ACC112 (cell line): ENCODE results near the gene CROCC.
"Not testable (repeated sequence)": the region's sequence is repeated elsewhere in the genome, so short reads cannot be mapped to it uniquely, and the experiment has no call there.

Experiments used
- H2AFZ ChIP-seq: fragments of 200-600 bp; sonication (generic); one replicate; pipeline ENCODE4 v1.6.0; 2017; ENCODE audit warnings: antibody characterized with exemption, low read length; ENCODE audit not compliant: unreplicated experiment
- H3K27ac ChIP-seq: fragments of 200-600 bp; sonication (generic); 2 replicates; pipeline ENCODE4 v1.5.1; 2014; ENCODE audit warnings: low read depth, mild to moderate bottlenecking, antibody characterized with exemption, low read length, moderate library complexity
- H3K27me3 ChIP-seq: fragments of 200-600 bp; sonication (generic); 2 replicates; pipeline ENCODE4 v1.6.1; 2014; ENCODE audit warnings: mild to moderate bottlenecking, antibody characterized with exemption, low read length, moderate library complexity, mixed read lengths; ENCODE audit not compliant: insufficient read depth
- H3K36me3 ChIP-seq: fragments of 200-600 bp; sonication (generic); 2 replicates; pipeline ENCODE4 v1.6.1; 2016; ENCODE audit warnings: mild to moderate bottlenecking, antibody characterized with exemption, low read length, moderate library complexity, mixed read lengths; ENCODE audit not compliant: insufficient read depth
- H3K4me1 ChIP-seq: fragments of 200-600 bp; sonication (generic); one replicate; pipeline ENCODE4 v1.6.1; 2016; ENCODE audit warnings: low read length, mixed read lengths; ENCODE audit not compliant: insufficient read depth, unreplicated experiment, control insufficient read depth
- H3K4me3 ChIP-seq: fragments of 200-600 bp; sonication (generic); 2 replicates; pipeline ENCODE4 v1.5.1; 2014; ENCODE audit warnings: mild to moderate bottlenecking, low read depth, low read length
- H3K79me2 ChIP-seq: fragments of 200-600 bp; sonication (generic); one replicate; pipeline ENCODE4 v1.6.0; 2016; ENCODE audit warnings: low read length; ENCODE audit not compliant: control insufficient read depth, unreplicated experiment, insufficient read depth

Gene CROCC, protein sequence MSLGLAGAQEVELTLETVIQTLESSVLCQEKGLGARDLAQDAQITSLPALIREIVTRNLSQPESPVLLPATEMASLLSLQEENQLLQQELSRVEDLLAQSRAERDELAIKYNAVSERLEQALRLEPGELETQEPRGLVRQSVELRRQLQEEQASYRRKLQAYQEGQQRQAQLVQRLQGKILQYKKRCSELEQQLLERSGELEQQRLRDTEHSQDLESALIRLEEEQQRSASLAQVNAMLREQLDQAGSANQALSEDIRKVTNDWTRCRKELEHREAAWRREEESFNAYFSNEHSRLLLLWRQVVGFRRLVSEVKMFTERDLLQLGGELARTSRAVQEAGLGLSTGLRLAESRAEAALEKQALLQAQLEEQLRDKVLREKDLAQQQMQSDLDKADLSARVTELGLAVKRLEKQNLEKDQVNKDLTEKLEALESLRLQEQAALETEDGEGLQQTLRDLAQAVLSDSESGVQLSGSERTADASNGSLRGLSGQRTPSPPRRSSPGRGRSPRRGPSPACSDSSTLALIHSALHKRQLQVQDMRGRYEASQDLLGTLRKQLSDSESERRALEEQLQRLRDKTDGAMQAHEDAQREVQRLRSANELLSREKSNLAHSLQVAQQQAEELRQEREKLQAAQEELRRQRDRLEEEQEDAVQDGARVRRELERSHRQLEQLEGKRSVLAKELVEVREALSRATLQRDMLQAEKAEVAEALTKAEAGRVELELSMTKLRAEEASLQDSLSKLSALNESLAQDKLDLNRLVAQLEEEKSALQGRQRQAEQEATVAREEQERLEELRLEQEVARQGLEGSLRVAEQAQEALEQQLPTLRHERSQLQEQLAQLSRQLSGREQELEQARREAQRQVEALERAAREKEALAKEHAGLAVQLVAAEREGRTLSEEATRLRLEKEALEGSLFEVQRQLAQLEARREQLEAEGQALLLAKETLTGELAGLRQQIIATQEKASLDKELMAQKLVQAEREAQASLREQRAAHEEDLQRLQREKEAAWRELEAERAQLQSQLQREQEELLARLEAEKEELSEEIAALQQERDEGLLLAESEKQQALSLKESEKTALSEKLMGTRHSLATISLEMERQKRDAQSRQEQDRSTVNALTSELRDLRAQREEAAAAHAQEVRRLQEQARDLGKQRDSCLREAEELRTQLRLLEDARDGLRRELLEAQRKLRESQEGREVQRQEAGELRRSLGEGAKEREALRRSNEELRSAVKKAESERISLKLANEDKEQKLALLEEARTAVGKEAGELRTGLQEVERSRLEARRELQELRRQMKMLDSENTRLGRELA (N-terminal part only)

DNA sequence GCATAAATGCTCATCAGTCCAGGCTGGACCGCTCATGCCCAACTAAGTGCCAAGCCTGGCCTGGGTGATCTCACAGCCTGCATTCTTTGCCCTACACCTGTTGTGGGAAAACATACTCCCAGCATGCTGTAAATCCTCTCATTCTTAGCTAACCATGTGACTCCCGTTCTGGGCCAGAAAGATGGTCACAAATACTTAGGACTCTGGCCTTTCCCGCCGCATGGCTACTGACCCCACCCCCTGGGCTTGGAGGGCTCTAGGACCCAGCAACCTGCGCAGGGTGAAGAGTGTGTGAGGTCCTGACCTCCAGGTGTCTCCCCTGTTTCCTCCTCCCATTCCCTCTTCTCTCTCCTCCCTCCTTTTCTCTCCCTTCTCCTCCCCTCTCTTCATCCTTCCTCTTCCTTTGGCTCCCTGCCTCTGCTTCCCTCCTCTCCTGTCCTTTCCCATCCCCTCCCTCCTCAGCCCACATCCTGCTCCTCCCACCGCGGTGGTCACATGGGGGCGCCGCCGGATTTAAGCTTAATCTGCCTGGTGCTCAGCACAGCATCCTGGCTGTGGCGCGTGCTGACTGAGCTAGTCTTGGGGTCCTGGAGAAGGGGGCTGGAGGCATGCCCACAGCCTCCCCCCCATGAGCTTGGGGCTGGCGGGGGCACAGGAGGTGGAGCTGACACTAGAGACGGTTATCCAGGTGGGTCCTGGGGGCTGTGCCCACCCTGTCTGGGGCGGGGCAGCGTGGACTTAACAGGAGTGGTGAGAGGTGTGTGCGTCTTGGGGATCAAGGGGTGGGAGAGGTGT, at the start of gene CROCC:
Gene CROCC (plus strand): TSS at position 541 of the 795 bp plus-strand sequence. CDS start 88 bp downstream, at position 629.
- H3K36me3 ChIP-seq, result no peaks in the 10 kb centered on the region
- no peak within 1 kb of the TSS for H2AFZ ChIP-seq
- H3K27ac ChIP-seq, result no peak within 1 kb of the TSS
- H3K79me2 ChIP-seq, result no peaks in the 10 kb centered on the region
- H3K4me1 ChIP-seq, result no peaks in the 10 kb centered on the region
- H3K27me3 ChIP-seq, result no peaks in the 10 kb centered on the region
- no peak within 1 kb of the TSS for H3K4me3 ChIP-seq

DNA sequence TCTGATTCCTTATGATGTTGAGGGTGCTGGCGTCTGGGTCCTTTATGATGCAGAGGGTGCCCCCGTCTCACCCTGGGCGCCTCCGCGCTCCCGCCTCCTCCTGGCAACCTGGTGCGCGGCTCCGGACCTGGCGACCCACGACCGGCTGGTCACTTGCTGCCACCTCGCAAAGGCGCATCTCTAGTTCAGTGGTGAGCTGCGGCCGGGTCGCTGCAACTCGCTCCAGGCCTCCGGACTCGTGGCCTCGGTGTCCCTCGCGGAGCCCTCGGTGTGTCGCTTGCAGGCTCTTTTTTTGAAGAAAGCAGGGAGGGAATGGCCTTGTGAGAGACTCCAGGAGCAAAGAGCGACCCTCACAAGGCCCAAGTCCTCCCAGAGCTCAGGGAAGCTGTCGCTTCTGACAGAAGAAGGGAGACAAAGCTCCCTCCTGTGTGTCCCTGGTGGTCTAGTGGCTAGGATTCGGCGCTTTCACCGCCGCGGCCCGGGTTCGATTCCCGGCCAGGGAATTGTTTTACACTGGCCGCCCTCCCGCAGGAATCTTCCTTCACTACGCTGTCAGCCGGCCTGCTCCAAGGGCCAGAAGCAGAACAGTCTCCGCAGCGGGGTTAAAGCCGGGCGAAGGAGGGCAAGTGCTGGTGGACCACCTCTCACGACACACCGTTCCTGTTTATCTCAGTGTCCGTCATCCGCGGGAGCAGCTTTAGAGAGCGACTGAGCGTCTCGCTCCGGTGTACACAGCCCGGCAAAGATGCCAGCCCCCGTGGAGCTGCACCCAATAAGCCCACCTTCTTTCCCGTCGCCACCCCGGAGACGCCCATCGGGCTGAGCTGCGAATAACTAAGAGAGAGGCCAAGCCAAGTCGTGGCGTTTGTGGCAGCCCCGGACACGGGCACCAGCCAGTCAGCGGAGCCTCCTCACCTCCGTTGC, 49.3 kb upstream of the CROCC start:
- H2AFZ ChIP-seq, H3K79me2 ChIP-seq: not testable (repeated sequence)
- H3K4me3 ChIP-seq, result 0 out of 2 replicates have a peak overlapping the region, but pooled peaks have one; percentile 49

DNA sequence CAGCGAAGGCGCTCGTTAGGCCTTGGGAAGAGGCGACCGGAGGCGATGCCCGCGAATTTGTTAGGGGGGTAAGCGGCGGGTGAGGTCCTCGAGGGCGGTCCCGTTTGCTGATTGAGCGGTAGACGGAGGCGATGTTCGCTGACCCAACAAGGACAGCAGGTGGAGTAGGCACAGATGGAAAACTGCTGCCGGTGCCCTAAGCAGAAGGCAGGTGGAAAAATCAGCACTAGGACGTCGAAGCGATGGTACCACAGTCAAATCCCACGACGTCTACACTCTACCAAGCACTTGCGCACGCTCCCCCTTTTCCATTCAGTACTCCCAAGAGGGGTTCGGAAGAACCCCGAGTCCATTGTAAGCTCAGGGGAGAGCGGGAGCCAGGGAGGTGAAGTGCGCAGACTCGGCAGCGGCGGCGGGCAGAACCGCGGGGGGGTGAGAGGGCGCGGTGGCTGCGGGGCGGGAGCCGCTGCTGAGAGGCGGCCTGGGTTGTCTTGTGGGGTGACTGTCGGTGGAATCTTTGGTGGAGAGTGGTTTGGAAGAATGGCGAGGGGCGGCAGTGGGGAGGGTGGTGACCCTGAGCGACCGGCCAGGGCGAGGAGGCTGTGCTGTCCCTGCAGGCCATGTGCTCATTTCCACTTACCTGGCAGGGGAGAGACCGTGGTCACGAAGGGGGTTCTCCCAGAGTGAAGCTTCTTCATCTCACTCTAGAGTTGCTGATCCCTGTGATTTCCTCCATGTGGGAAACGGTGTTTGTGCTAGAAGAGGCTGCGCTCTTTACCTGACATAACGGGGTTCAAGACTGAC, 48.5 kb upstream of the CROCC start:
- not testable (repeated sequence) for H3K27ac ChIP-seq, H3K4me1 ChIP-seq, H3K36me3 ChIP-seq, H2AFZ ChIP-seq, H3K79me2 ChIP-seq
- H3K27me3 ChIP-seq, result peaks cover 21% of the 10 kb centered on the region
- peak overlapping the region; percentile 52; the same call in 1 of the 2 replicates for H3K4me3 ChIP-seq

More for the DNA sequence above, 49.3 kb upstream of the CROCC start:
- H3K36me3 ChIP-seq, H3K4me1 ChIP-seq, H3K27ac ChIP-seq: not testable (repeated sequence)
- H3K27me3 ChIP-seq, result peaks cover 21% of the 10 kb centered on the region

DNA sequence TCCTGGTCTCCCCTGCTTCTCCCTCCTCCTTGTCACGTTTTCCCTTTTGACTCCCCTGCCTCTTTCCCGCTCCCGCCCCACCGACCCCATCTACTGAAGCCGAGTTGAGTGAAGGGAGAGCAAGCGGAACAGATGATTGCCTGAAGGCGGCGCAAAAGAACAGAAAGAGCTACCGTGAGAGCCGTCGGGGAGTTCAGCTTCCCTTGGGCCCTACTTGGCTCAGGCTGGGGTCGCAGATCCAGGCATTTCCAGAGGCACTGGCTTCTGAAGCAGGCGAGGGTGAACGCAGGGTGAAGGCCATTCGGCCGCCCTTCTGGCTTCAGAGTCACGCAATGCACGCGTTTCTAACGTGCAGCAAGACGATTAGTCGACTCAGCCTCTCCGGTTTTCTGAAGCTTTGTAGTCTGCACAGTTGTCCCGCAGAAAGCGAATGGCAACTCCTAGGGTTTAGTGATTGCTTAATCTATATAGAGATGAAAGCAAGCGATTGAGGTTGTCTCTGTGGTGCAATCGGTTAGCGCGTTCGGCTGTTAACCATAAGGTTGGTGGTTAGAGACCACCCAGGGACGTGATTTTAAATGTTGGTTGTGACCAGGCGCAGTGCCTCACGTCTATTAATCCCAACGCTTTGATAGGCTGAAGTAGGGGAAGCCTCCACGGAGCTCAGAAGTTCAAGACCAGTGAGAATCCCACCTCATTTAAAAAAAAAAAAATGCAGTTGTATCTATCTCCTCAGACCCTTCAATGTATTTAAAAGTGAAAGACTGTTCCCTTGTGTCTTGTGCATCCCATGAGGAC, 46.6 kb upstream of the CROCC start:
- not testable (repeated sequence) for H2AFZ ChIP-seq, H3K36me3 ChIP-seq, H3K4me1 ChIP-seq, H3K27ac ChIP-seq, H3K79me2 ChIP-seq, H3K4me3 ChIP-seq
- H3K27me3 ChIP-seq, result peaks cover 32% of the 10 kb centered on the region

DNA sequence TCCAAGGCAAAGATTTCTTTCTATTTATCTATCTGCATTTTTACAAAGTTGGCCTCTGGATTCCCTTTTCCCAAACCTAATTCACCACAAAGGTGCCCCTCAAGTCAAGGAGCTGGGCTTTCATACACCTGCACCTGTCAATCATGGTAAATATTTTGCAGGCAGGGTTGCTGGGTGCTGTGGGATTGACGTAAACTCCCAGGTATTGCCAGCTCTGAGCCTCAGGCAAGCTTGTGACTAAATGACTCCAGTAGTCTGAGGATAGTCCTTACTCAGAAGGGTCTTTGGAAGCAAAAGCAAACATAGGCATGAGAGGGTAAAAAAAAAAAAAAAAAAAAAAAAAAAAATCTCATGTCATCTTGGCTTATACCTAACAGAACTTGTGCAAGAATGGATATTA, 40.0 kb upstream of the CROCC start:
- not testable (repeated sequence) for H3K27ac ChIP-seq, H3K4me1 ChIP-seq

DNA sequence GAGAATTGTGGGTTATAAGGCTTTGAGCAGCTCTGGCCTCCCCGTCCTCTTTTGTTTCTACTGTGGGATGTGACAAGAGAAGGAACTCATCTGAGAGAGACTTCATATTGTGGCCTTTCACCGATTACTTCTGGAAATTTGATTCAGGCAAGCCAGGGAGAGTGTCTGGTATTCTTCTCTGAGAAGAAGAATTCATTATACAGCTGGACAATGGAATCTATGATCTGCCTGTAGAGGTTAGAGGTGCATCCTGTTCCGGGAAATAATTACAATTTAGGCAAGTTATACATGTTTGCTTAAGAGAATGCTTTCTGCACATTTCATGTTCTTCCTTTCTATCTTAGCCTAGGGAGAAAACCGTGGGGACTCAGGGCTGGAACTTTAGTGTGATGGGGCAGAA, 38.7 kb upstream of the CROCC start:
- Histone ChIP-seq H3K27me3 (peaks cover 49% of the 10 kb centered on the region), H3K36me3 (no peaks in the 10 kb centered on the region), H3K27ac (no peak overlapping the region), H2AFZ (no peak overlapping the region), H3K4me3 (no peak overlapping the region), H3K79me2 (no peaks in the 10 kb centered on the region), H3K4me1 (no peaks in the 10 kb centered on the region)

More for the DNA sequence above, 40.0 kb upstream of the CROCC start:
- not testable (repeated sequence) for H2AFZ ChIP-seq, H3K36me3 ChIP-seq, H3K4me3 ChIP-seq, H3K79me2 ChIP-seq
- peaks cover 45% of the 10 kb centered on the region for H3K27me3 ChIP-seq

DNA sequence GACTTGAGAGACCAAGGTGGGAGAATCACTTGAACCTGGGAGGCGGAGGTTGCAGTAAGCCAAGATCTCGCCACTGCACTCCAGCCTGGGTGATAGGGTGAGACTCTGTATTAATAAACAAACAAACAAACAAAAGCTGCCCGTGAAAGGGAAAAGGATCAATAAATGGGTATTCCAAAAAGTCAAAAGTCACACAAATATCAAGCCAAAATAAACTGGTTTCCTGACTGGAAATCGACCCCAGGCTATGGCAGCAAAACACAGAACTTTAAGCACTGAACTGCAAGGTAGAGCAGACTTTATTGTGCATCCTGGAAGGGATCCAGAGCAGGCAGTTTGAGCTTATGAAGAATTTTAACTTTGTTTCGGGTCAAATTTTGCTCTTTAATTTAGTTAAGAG, 37.2 kb upstream of the CROCC start:
- H3K27ac ChIP-seq, H3K36me3 ChIP-seq, H3K4me1 ChIP-seq, H3K4me3 ChIP-seq, H3K79me2 ChIP-seq, H2AFZ ChIP-seq: not testable (repeated sequence)
- H3K27me3 ChIP-seq, result peaks cover 41% of the 10 kb centered on the region

DNA sequence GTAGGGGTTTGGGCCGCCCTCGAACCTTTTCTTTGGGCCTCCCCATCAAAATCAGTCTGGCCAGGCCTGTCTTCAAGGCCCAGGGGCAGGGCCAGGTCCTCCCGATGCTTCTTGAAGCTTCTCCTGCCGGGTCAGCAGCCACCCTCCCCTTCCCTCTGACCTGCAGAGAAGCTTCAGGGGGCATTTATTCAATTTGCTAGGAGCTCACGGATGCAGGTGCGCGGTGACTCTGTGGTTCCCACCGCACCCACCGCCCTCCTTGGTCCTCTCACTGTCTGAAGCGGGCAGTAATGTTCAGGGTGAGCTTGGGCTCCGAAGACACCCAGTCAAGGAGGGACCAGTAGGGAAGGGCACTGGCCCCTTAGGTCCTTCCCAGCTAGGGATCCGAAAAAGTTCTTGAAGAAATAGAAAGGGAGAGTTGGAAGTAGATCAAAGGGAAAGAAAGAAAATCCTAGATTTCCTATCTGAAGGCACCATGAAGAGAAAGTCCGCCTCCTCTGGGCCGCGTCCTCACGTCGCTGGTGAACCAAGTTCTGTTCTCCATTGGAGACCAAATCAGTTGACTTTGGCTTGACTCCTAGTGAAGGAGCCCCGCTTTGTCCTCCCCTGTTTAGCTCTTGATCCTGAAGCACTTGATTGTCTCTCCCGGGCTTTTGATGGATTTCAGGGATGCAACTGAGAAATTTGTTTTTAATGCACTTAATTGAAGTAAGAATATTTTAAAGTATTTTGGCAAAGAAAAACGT, 34.7 kb upstream of the CROCC start:
- no peaks in the 10 kb centered on the region for H3K4me1 ChIP-seq
- H3K79me2 ChIP-seq, result no peaks in the 10 kb centered on the region
- H3K36me3 ChIP-seq, result no peaks in the 10 kb centered on the region
- no peak overlapping the region for H2AFZ ChIP-seq
- H3K4me3 ChIP-seq, result no peak overlapping the region
- peaks cover 33% of the 10 kb centered on the region for H3K27me3 ChIP-seq
- no peak overlapping the region for H3K27ac ChIP-seq
